ENCODE measurements around the gene PITRM1. TPM values are rescaled to one million over a fixed set of nuclear protein-coding genes. Genes with fewer than 3 reads are reported as not detected.
A peak's percentile ranks its signal among the peaks of the same experiment; 100 is the strongest.

The PITRM1 gene
- total RNA-seq, 2 donors from 2014 or later = 45.3 to 50.2 TPM

- Mint-ChIP-seq H3K4me3 (no peak overlapping the region), H3K27ac (no peak overlapping the region), H3K4me1 (peaks cover 9% of the 10 kb centered on the region), H3K9me3 (no peaks in the 10 kb centered on the region), H3K36me3 (ENCODE audit: low read depth) (no peaks in the 10 kb centered on the region), H3K27me3 (ENCODE audit: insufficient read depth) (no peaks in the 10 kb centered on the region)
- TF ChIP-seq, protein P1, sequence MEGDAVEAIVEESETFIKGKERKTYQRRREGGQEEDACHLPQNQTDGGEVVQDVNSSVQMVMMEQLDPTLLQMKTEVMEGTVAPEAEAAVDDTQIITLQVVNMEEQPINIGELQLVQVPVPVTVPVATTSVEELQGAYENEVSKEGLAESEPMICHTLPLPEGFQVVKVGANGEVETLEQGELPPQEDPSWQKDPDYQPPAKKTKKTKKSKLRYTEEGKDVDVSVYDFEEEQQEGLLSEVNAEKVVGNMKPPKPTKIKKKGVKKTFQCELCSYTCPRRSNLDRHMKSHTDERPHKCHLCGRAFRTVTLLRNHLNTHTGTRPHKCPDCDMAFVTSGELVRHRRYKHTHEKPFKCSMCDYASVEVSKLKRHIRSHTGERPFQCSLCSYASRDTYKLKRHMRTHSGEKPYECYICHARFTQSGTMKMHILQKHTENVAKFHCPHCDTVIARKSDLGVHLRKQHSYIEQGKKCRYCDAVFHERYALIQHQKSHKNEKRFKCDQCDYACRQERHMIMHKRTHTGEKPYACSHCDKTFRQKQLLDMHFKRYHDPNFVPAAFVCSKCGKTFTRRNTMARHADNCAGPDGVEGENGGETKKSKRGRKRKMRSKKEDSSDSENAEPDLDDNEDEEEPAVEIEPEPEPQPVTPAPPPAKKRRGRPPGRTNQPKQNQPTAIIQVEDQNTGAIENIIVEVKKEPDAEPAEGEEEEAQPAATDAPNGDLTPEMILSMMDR (conservative IDR thresholded peaks at IDR 0.05) = no peak
- H3K27ac ChIP-seq (ENCODE audit: low read depth, low read length) = peak overlapping the region; percentile 22
- H3K27me3 ChIP-seq (ENCODE audit: control insufficient read depth, insufficient read depth, low read length, poor library complexity, severe bottlenecking) = no peaks in the 10 kb centered on the region
- H3K9me3 ChIP-seq (ENCODE audit: control insufficient read depth, low read length) = no peaks in the 10 kb centered on the region
- no peaks in the 10 kb centered on the region for H3K36me3 ChIP-seq (ENCODE audit: control insufficient read depth, insufficient read depth, low read length)
- DNase-seq = no peak
- no peak overlapping the region for H3K9ac ChIP-seq (ENCODE audit: extremely low read depth, low read length, poor library complexity, severe bottlenecking)
- no peaks in the 10 kb centered on the region for H3K4me1 ChIP-seq (ENCODE audit: control insufficient read depth, insufficient read depth, low read length)
- no peak overlapping the region for H3K4me3 ChIP-seq (ENCODE audit: low read length)
- WGBS, 2 experiments (ENCODE audit: insufficient coverage in 1 of 2, insufficient read length in 1 of 2) = 78 to 85% methylated on average over 11 to 14 of the region's 14 CpGs
These were observed 42.7 kb upstream of the PITRM1 start for GRCh38 chr10:3215153-3215775.

DNA sequence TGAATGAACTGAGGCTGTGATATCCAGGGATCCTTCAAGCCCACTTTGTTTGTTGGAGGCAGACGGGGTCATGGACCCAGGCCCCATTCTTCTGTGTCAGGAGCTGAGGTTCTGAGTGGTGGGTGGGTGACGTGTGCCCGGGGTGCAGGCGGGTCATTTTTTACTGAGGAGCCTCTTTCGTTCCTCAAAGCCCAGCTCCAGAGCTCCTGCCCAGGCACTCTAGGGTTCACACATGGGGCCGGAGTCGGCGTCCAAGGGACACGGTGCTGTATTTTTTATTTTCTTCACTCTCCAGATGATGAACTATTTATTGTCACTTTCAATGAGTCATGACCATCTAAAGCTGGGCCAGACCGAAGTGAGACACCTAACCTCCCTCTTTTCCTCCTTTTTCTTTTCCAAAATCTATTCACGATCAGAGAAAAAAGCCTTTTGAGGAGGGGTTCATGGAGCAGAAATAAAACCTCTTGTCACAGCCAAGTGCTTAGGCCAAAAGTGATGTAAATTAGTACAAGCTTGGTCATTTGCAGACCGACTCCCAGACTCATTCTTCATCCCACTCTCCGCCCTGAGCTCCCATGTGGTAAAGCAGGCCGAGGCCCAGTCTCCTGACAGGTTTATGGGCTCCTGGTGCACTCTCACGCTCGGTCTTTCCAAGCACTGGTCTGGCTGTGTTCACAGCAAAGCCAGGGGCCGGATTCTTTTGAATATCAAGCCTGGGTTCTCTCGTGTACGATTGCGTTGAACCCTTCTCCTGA is 41.4 kb upstream of the PITRM1 start:
- DNase-seq = no peak
- Histone ChIP-seq H3K27me3 (ENCODE audit: control insufficient read depth, insufficient read depth, low read length, poor library complexity, severe bottlenecking) (no peaks in the 10 kb centered on the region), H3K4me3 (ENCODE audit: low read length) (no peak overlapping the region), H3K4me1 (ENCODE audit: control insufficient read depth, insufficient read depth, low read length) (no peaks in the 10 kb centered on the region), H3K36me3 (ENCODE audit: control insufficient read depth, insufficient read depth, low read length) (no peaks in the 10 kb centered on the region), H3K9ac (ENCODE audit: extremely low read depth, low read length, poor library complexity, severe bottlenecking) (no peak overlapping the region), H3K9me3 (ENCODE audit: control insufficient read depth, low read length) (no peaks in the 10 kb centered on the region), H3K27ac (ENCODE audit: low read depth, low read length) (no peak overlapping the region)
- Mint-ChIP-seq H3K27me3 (ENCODE audit: insufficient read depth) (no peaks in the 10 kb centered on the region), H3K27ac (no peak overlapping the region), H3K9me3 (no peaks in the 10 kb centered on the region), H3K4me3 (no peak overlapping the region), H3K4me1 (peaks cover 9% of the 10 kb centered on the region), H3K36me3 (ENCODE audit: low read depth) (no peaks in the 10 kb centered on the region)
- WGBS, 2 experiments (ENCODE audit: insufficient coverage in 1 of 2, insufficient read length in 1 of 2) = 95 to 100% methylated on average over 11 to 20 of the region's 20 CpGs
- TF ChIP-seq, protein P1 (conservative IDR thresholded peaks at IDR 0.05) = no peak

DNA sequence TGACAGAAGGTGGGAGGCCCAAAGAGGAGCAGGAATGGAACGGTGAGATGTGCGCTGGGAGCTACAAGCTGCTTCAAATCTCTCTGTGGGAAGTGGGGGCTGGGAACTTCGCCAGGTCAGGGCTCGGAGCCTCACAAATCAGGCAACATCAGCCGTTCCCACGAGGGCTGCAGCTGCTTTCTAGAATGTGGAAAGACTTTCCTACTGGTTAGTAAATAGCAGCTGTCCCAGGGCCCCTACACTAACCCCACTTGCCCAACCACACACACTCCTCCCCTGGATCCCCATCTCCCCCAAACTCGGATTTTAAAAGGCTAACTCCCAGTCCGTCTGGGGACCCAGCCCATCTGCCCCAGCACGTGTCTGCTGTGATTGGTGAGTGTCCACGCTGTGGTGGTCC is 40.6 kb upstream of the PITRM1 start:
- Mint-ChIP-seq H3K4me1 (peaks cover 9% of the 10 kb centered on the region), H3K4me3 (no peak overlapping the region), H3K9me3 (no peaks in the 10 kb centered on the region), H3K27me3 (ENCODE audit: insufficient read depth) (no peaks in the 10 kb centered on the region), H3K27ac (no peak overlapping the region), H3K36me3 (ENCODE audit: low read depth) (no peaks in the 10 kb centered on the region)
- 80 to 82% methylated on average over 6 to 10 of the region's 10 CpGs for WGBS, 2 experiments (ENCODE audit: insufficient coverage in 1 of 2, insufficient read length in 1 of 2)
- DNase-seq = no peak
- no peaks in the 10 kb centered on the region for H3K9me3 ChIP-seq (ENCODE audit: control insufficient read depth, low read length)
- no peak overlapping the region for H3K4me3 ChIP-seq (ENCODE audit: low read length)
- TF ChIP-seq, protein P1 (conservative IDR thresholded peaks at IDR 0.05) = no peak
- no peaks in the 10 kb centered on the region for H3K27me3 ChIP-seq (ENCODE audit: control insufficient read depth, insufficient read depth, low read length, poor library complexity, severe bottlenecking)
- H3K36me3 ChIP-seq (ENCODE audit: control insufficient read depth, insufficient read depth, low read length) = no peaks in the 10 kb centered on the region
- no peak overlapping the region for H3K9ac ChIP-seq (ENCODE audit: extremely low read depth, low read length, poor library complexity, severe bottlenecking)
- no peaks in the 10 kb centered on the region for H3K4me1 ChIP-seq (ENCODE audit: control insufficient read depth, insufficient read depth, low read length)
- no peak overlapping the region for H3K27ac ChIP-seq (ENCODE audit: low read depth, low read length)
